ENCODE data around the gene RAB3IL1.
"Not testable (repeated sequence)": the region's sequence is repeated elsewhere in the genome, so short reads cannot be mapped to it uniquely, and the experiment has no call there.

RAB3IL1 gene

GRCh38 chr11:61917334-61918109 is at the start of gene RAB3IL1:
Gene RAB3IL1, minus strand, starts transcription at chr11:61917566. Its CDS starts 199 bp downstream, at chr11:61917367.
- peak within 1 kb of the TSS; percentile 56 for H3K4me3 ChIP-seq (ENCODE audit: low read depth, low read length)
- no peak for DNase-seq (ENCODE audit: low read depth)
- TF ChIP-seq, protein P1, sequence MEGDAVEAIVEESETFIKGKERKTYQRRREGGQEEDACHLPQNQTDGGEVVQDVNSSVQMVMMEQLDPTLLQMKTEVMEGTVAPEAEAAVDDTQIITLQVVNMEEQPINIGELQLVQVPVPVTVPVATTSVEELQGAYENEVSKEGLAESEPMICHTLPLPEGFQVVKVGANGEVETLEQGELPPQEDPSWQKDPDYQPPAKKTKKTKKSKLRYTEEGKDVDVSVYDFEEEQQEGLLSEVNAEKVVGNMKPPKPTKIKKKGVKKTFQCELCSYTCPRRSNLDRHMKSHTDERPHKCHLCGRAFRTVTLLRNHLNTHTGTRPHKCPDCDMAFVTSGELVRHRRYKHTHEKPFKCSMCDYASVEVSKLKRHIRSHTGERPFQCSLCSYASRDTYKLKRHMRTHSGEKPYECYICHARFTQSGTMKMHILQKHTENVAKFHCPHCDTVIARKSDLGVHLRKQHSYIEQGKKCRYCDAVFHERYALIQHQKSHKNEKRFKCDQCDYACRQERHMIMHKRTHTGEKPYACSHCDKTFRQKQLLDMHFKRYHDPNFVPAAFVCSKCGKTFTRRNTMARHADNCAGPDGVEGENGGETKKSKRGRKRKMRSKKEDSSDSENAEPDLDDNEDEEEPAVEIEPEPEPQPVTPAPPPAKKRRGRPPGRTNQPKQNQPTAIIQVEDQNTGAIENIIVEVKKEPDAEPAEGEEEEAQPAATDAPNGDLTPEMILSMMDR (IDR thresholded peaks at IDR 0.05; ENCODE audit: control insufficient read depth, extremely low read depth, insufficient read depth): no peak

DNA sequence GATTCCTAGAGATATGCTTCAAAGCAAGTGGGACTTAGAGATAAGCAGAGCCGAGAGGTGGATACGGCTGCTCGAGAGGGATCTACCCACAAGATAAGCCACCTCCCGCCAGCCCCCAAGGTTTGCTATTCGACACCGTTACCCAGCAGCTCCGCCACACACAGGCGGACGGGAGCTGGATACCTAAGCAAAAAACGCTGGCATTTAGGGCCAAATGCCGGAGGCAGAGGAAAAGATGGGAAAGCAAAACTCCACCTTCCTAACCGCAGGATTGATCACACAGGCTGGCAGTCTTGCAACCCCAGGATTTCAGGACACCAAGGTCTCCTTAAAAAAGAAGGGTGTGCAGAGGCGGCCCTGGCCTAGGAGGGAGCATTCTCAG is 49.4 kb upstream of the RAB3IL1 start:
- H3K4me3 ChIP-seq (ENCODE audit: low read depth, low read length): peak overlapping the region; percentile 65
- TF ChIP-seq, protein P1 (IDR thresholded peaks at IDR 0.05; ENCODE audit: control insufficient read depth, extremely low read depth, insufficient read depth): no peak
- no peak for DNase-seq (ENCODE audit: low read depth)

DNA sequence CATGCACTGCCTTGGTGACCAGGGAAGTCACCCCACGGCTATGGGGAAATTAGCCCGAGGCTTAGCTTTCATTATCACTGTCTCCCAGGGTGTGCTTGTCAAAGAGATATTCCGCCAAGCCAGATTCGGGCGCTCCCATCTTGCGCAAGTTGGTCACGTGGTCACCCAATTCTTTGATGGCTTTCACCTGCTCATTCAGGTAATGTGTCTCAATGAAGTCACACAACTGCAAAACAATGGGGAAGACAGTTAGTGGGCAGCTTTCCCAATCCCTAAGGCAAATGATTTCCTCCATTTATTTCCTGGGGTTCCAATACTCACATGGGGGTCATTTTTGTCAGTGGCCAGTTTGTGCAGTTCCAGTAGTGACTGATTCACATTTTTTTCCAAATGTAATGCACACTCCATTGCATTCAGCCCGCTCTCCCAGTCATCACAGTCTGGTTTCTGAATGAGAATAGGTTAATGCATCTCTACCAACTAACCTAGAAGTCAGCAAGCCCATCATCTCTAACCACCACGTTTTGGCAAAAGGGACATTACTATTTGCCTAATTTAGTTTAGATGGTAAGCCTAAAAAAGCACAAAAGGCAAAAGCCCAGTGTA is 47.4 kb upstream of the RAB3IL1 start:
- not testable (repeated sequence) for H3K4me3 ChIP-seq (ENCODE audit: low read depth, low read length); DNase-seq (ENCODE audit: low read depth)

DNA sequence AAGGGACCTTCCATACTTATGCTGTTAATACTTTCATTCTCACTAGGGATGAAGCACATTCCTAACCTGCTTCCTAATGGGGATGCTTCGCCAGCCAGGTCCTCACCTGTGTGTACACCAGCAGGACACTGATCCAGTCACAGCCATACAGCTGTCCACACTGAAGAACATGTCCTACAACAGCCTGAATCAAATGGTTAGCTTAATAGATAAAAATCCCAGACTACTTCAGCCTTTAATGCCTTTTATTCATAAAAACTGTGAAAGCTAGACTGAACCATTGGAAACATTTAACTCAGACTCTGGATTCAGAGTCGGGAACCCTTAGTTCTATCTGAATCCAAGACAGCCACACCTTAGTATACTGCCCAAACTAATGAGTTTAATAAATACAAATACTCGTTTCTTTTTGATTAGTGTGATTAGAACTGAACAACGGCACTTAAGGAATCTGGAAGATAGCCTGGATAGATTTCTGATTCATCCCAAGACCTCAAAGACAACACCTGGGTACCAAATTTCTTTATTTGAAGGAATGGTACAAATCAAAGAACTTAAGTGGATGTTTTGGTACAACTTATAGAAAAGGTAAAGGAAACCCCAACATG is 46.8 kb upstream of the RAB3IL1 start:
- no peak overlapping the region for H3K4me3 ChIP-seq (ENCODE audit: low read depth, low read length)
- DNase-seq (ENCODE audit: low read depth): no peak
- TF ChIP-seq, protein P1 (IDR thresholded peaks at IDR 0.05; ENCODE audit: control insufficient read depth, extremely low read depth, insufficient read depth): no peak

DNA sequence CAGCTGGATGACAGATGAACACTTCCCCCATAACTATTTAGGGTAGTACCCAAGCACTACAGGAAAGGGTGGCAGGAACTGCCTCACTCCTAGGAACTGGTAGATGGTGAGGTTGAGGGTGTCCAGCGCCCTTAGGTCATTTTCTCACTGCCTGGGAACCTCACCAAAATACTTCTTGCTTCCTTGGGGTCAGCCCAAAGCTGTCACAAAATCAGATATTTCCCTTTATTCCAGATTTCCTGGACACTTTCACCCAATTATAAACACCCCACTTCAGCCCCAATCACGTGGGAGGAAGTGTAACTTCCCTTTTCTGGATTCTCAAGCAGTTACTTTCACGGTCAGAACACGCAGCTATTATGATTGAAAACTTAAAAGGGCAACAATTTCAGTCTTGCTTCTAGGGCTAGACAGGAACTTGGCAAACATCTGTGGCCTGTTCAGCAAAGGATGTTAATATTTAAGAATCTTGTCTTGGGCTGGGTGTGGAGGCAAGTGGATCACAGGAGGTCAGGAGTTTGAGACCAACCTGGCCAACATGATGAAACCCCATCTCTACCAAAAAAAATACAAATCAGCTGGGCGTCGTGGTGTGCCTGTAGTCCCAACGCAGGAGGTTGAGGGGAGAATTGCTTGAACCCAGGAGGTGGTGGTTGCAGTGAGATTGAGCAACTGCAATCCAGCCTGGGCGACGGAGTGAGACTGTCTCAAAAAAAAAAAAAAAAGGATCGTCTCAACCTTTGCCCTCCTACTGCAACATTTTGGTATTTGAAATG is 46.1 kb upstream of the RAB3IL1 start:
- DNase-seq (ENCODE audit: low read depth): no peak
- no peak overlapping the region for H3K4me3 ChIP-seq (ENCODE audit: low read depth, low read length)
- TF ChIP-seq, protein P1 (IDR thresholded peaks at IDR 0.05; ENCODE audit: control insufficient read depth, extremely low read depth, insufficient read depth): no peak

GRCh38 chr11:61963016-61963281 is 45.6 kb upstream of the RAB3IL1 start:
- DNase-seq (ENCODE audit: low read depth): no peak
- no peak overlapping the region for H3K4me3 ChIP-seq (ENCODE audit: low read depth, low read length)
- TF ChIP-seq, protein P1 (IDR thresholded peaks at IDR 0.05; ENCODE audit: control insufficient read depth, extremely low read depth, insufficient read depth): no peak

Measured in LNCaP clone FGC (cell line).